Naive thymus-derived CD4-positive, alpha-beta T cell (primary cell): ENCODE data around the gene PTPRG. TPM values are rescaled to one million over a fixed set of nuclear protein-coding genes. Genes with fewer than 3 reads are reported as not detected.

Experiments
- ATAC-seq: fragments of 150-1000 bp; cut with Tn5 transposase; 2 replicates; pipeline ENCODE4 v1.10.0; 2021; ENCODE audit warnings: mild to moderate bottlenecking, moderate library complexity
- CTCF ChIA-PET: fragments of 350-600 bp; sonication (Branson Sonifier 250); formaldehyde crosslinking; loops from one replicate; lab custom pipeline; 2021; ENCODE audit warnings: antibody characterized with exemption; lab: Charles Lee
- POLR2A ChIA-PET: fragments of 350-600 bp; sonication (Branson Sonifier 250); formaldehyde crosslinking; loops from one replicate; lab custom pipeline; 2021; ENCODE audit warnings: antibody characterized with exemption, inconsistent platforms; lab: Charles Lee
- DNase-seq, 9 donors: peaks; one replicate each; pipeline versions ENCODE4 v3.0.0 to v3.0.0-alpha.2; 2020 to 2022; ENCODE audit warnings: mixed read lengths in 1 of 9
- H3K27ac ChIP-seq: one replicate; pipeline ENCODE4 v1.7.0; 2013; ENCODE audit warnings: mild to moderate bottlenecking, low read depth, low read length, moderate library complexity
- H3K27me3 ChIP-seq, 2 donors: one replicate each; pipeline ENCODE4 v1.7.0; 2013; ENCODE audit warnings: low read length in 2 of 2, mild to moderate bottlenecking in 2 of 2, moderate library complexity in 2 of 2; ENCODE audit not compliant: control insufficient read depth in 2 of 2, insufficient read depth in 2 of 2
- H3K36me3 ChIP-seq, 3 experiments: 1 replicate in 2 of 3; 2 replicates in 1 of 3; pipeline ENCODE4 v1.7.0; 2013; ENCODE audit warnings: low read length in 3 of 3, mild to moderate bottlenecking in 3 of 3, moderate library complexity in 1 of 3; ENCODE audit not compliant: insufficient read depth in 3 of 3, control insufficient read depth in 2 of 3
- H3K4me1 ChIP-seq, 2 donors: one replicate each; pipeline ENCODE4 v1.7.0; 2013; ENCODE audit warnings: low read length in 2 of 2, mild to moderate bottlenecking in 2 of 2, moderate library complexity in 1 of 2; ENCODE audit not compliant: control insufficient read depth in 2 of 2, insufficient read depth in 2 of 2
- H3K4me3 ChIP-seq: 2 replicates; pipeline ENCODE4 v1.7.0; 2013; ENCODE audit warnings: mild to moderate bottlenecking, low read length
- H3K9me3 ChIP-seq, 3 experiments: 1 replicate in 2 of 3; 2 replicates in 1 of 3; pipeline ENCODE4 v1.7.0; 2013; ENCODE audit warnings: low read length in 3 of 3; ENCODE audit not compliant: control insufficient read depth in 2 of 3
- H3K27ac Mint-ChIP-seq, 9 donors: one replicate each; pipeline ENCODE4 v1.8.0; 2020 to 2022; ENCODE audit warnings: mixed read lengths in 9 of 9, mild to moderate bottlenecking in 8 of 9, moderate library complexity in 5 of 9, inconsistent platforms in 2 of 9
- H3K27me3 Mint-ChIP-seq, 5 donors: one replicate each; pipeline ENCODE4 v1.8.0; 2021 to 2022; ENCODE audit warnings: mixed read lengths in 5 of 5, mild to moderate bottlenecking in 1 of 5
- H3K36me3 Mint-ChIP-seq, 5 donors: one replicate each; pipeline ENCODE4 v1.8.0; 2020 to 2022; ENCODE audit warnings: mixed read lengths in 5 of 5, mild to moderate bottlenecking in 3 of 5, inconsistent platforms in 1 of 5
- H3K4me1 Mint-ChIP-seq, 7 donors: one replicate each; pipeline ENCODE4 v1.8.0; 2020 to 2022; ENCODE audit warnings: mixed read lengths in 7 of 7, mild to moderate bottlenecking in 3 of 7, inconsistent platforms in 1 of 7
- H3K4me3 Mint-ChIP-seq, 10 donors: one replicate each; pipeline ENCODE4 v1.8.0; 2020 to 2022; ENCODE audit warnings: mild to moderate bottlenecking in 10 of 10, mixed read lengths in 10 of 10, moderate library complexity in 6 of 10, inconsistent platforms in 2 of 10
- H3K9me3 Mint-ChIP-seq, 11 donors: one replicate each; pipeline ENCODE4 v1.8.0; 2020 to 2022; ENCODE audit warnings: mixed read lengths in 11 of 11, mild to moderate bottlenecking in 4 of 11, inconsistent platforms in 1 of 11, moderate library complexity in 1 of 11
- intact Hi-C, 2 donors: fragments of 100-400 bp; cut with micrococcal nuclease; formaldehyde crosslinking; loops; one replicate each; pipeline ENCODE4 v1.15.1; 2023
- polyA plus RNA-seq, 2 donors: library from polyadenylated mRNA; unstranded; fragments of 300-500 nt; fragmentation: Illumina TruSeq; gene quantifications; one replicate each; pipeline ENCODE4 v1.2.3, GENCODE V29; 2021
- total RNA-seq, 6 experiments: library from RNA in 5 of 6; stranded (reverse) in 5 of 6; gene quantifications; 1 replicate in 5 of 6; 2 replicates in 1 of 6; pipeline ENCODE4 v1.2.3 and lab custom pipeline; 2021 to 2026

The PTPRG gene
- total and polyA plus RNA-seq, 7 experiments from 2014 or later = 0.17 to 1.7 TPM; not detected in 5

DNA sequence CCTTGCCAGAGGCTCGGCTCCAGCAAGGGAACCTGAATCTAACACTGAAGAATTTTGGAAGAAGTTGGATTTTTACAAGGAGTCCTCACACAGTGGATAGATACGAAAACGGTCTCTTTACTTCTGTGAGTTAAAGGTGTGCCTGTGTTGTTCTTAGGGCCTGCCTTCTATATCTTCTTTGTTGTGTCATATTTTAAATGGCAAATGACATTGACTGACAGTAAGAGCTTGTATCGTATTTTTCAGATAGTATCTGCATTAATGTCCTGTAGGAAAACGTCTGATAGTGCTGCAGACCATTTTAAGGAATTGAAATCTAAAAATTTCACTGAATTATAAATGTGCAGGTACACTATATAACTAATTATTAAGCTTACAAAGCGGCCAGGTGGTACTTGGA lies 56.3 kb downstream of the PTPRG start:
- ATAC-seq (no peak), DNase-seq (no peak)
- CTCF ChIA-PET = no interaction called here
- H3K9me3 Mint-ChIP-seq = peaks cover 0 to 8% (median 0%) of the 10 kb centered on the region in 11 donors
- H3K4me1 Mint-ChIP-seq = peaks cover 0 to 1% (median 0%) of the 10 kb centered on the region in 7 donors
- H3K4me3 Mint-ChIP-seq = no peak overlapping the region
- H3K4me3 ChIP-seq = no peak overlapping the region
- no peaks in the 10 kb centered on the region for H3K27me3 ChIP-seq
- no peak overlapping the region for H3K27ac Mint-ChIP-seq
- H3K36me3 ChIP-seq = no peaks in the 10 kb centered on the region
- H3K4me1 ChIP-seq = no peaks in the 10 kb centered on the region
- intact Hi-C loops = no loop called here
- POLR2A ChIA-PET = no interaction called here
- H3K36me3 Mint-ChIP-seq = no peaks in the 10 kb centered on the region
- H3K9me3 ChIP-seq = no peaks in the 10 kb centered on the region
- H3K27ac ChIP-seq = no peak overlapping the region
- H3K27me3 Mint-ChIP-seq = peaks cover 0 to 20% (median 11%) of the 10 kb centered on the region in 5 donors

DNA sequence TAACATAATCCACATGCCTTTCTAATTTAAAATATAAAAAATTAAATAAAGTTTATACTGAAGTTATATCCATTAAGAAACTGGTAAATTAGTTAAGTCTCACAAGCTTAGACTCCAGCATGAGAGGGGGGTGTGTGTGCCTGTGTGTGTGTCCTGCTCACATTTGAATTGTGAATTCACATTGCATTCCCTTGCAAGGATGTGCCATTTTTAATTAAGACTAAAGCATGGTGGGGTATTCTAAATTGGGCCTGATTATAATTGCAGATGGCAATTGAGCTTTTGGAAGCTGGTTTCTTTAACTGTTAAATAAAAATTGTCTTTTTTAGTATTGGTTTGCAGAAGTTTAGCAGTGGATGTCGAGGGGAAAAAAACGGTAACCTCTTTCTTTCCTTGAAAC lies 56.9 kb downstream of the PTPRG start:
- H3K4me3 Mint-ChIP-seq = no peak overlapping the region
- H3K9me3 Mint-ChIP-seq = peaks cover 0 to 8% (median 0%) of the 10 kb centered on the region in 11 donors
- H3K36me3 Mint-ChIP-seq = no peaks in the 10 kb centered on the region
- H3K4me1 Mint-ChIP-seq = peaks cover 0 to 1% (median 0%) of the 10 kb centered on the region in 7 donors
- peaks cover 0 to 20% (median 11%) of the 10 kb centered on the region in 5 donors for H3K27me3 Mint-ChIP-seq
- H3K27ac ChIP-seq = no peak overlapping the region
- no peaks in the 10 kb centered on the region for H3K4me1 ChIP-seq
- H3K27ac Mint-ChIP-seq = no peak overlapping the region
- no peaks in the 10 kb centered on the region for H3K36me3 ChIP-seq
- no peak overlapping the region for H3K4me3 ChIP-seq
- no peaks in the 10 kb centered on the region for H3K9me3 ChIP-seq
- CTCF ChIA-PET = no interaction called here
- POLR2A ChIA-PET = no interaction called here
- ATAC-seq (no peak), DNase-seq (no peak)
- H3K27me3 ChIP-seq = no peaks in the 10 kb centered on the region
- intact Hi-C loops = no loop called here

DNA sequence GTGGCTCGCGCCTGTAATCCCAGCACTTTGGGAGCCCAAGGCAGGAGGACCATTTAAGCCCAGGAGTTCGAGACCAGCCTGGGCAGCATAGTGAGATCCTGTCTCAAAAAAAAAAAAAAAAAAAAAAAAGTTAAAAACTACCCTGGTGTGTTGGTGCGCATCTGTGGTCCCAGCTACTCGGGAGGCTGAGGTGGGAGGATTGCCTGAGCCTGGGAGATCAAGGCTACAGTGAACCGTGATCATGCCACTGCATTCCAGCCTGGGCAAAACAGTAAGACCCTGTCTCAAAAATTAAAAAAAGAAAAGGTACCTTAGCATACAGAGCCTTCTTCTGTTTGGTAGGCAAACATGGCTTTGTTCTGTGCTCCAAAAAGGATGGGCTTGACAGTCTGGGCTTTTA lies 57.5 kb downstream of the PTPRG start:
- ChIA-PET CTCF (no interaction called here), POLR2A (interaction anchor here (0.6 kb wide), 1 partner anchor 192 kb away, joined by 5 read pairs; no protein-coding TSS in a partner anchor)
- no peak for DNase-seq
- no peak overlapping the region for H3K27ac Mint-ChIP-seq
- Histone ChIP-seq H3K27ac (no peak overlapping the region), H3K9me3 (no peaks in the 10 kb centered on the region), H3K27me3 (no peaks in the 10 kb centered on the region), H3K36me3 (no peaks in the 10 kb centered on the region), H3K4me3 (no peak overlapping the region), H3K4me1 (no peaks in the 10 kb centered on the region)
- intact Hi-C loops = no loop called here
- H3K9me3 Mint-ChIP-seq = peaks cover 0 to 8% (median 0%) of the 10 kb centered on the region in 11 donors
- peaks cover 0 to 20% (median 11%) of the 10 kb centered on the region in 5 donors for H3K27me3 Mint-ChIP-seq
- H3K36me3 Mint-ChIP-seq = no peaks in the 10 kb centered on the region
- H3K4me3 Mint-ChIP-seq = no peak overlapping the region
- H3K4me1 Mint-ChIP-seq = peaks cover 0 to 1% (median 0%) of the 10 kb centered on the region in 7 donors
- no peak for ATAC-seq

DNA sequence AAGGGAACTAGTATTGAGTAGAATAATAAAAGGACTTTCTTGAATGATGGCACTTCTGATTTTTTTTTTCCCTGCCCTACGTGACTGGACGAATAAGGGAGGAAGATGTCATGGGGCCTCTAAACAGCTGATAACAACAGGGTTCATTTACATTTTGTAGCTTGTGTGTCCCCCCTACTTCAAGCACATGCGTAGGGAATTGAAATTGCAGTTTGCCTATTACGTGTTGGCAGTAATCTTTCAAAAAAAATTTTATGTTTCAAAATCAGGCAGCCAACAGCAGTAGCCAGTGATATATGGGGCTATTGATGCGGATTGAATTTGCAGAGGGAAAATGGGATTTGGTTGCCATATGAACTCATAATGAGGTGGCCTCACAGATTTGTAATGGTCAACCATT lies 58.7 kb downstream of the PTPRG start:
- Mint-ChIP-seq H3K27ac (no peak overlapping the region), H3K36me3 (no peaks in the 10 kb centered on the region), H3K4me1 (peaks cover 0 to 1% (median 0%) of the 10 kb centered on the region in 7 donors), H3K27me3 (peaks cover 0 to 23% (median 11%) of the 10 kb centered on the region in 5 donors), H3K9me3 (peaks cover 0 to 8% (median 1%) of the 10 kb centered on the region in 11 donors), H3K4me3 (no peak overlapping the region)
- Histone ChIP-seq H3K4me1 (no peaks in the 10 kb centered on the region), H3K9me3 (no peaks in the 10 kb centered on the region), H3K27me3 (no peaks in the 10 kb centered on the region), H3K27ac (no peak overlapping the region), H3K36me3 (no peaks in the 10 kb centered on the region), H3K4me3 (no peak overlapping the region)
- ChIA-PET POLR2A (no interaction called here), CTCF (no interaction called here)
- DNase-seq (no peak), ATAC-seq (no peak)
- intact Hi-C loops = no loop called here

DNA sequence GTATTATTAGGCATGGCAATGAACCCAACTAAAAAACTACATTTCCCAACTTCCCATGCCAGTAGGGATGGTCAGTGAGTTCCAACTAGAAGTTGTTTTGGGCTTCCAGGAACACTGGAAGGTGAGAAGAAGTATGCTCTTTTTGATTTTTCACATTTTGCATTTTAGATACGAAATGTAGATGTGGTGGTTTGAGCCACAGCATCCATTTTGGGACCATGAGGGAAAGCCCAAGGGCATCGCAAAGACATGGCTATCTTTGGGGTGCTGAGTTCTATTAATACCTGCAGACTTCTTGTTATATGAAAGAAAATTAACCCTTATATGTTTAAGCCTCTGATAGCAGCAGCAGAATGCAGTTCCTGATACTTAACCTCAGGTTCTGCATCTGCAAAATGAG lies 62.9 kb downstream of the PTPRG start:
- intact Hi-C loops = no loop called here
- no peaks in the 10 kb centered on the region for H3K4me1 ChIP-seq
- no peaks in the 10 kb centered on the region for H3K9me3 ChIP-seq
- DNase-seq (no peak), ATAC-seq (no peak)
- CTCF ChIA-PET = no interaction called here
- peaks cover 0 to 17% (median 6%) of the 10 kb centered on the region in 5 donors for H3K27me3 Mint-ChIP-seq
- peaks cover 0 to 1% (median 0%) of the 10 kb centered on the region in 7 donors for H3K4me1 Mint-ChIP-seq
- no peak overlapping the region for H3K4me3 Mint-ChIP-seq
- no peak overlapping the region for H3K27ac ChIP-seq
- H3K36me3 Mint-ChIP-seq = no peaks in the 10 kb centered on the region
- H3K27me3 ChIP-seq = no peaks in the 10 kb centered on the region
- no peak overlapping the region for H3K27ac Mint-ChIP-seq
- H3K9me3 Mint-ChIP-seq = peaks cover 0 to 10% (median 1%) of the 10 kb centered on the region in 11 donors
- POLR2A ChIA-PET = no interaction called here
- no peak overlapping the region for H3K4me3 ChIP-seq
- no peaks in the 10 kb centered on the region for H3K36me3 ChIP-seq

DNA sequence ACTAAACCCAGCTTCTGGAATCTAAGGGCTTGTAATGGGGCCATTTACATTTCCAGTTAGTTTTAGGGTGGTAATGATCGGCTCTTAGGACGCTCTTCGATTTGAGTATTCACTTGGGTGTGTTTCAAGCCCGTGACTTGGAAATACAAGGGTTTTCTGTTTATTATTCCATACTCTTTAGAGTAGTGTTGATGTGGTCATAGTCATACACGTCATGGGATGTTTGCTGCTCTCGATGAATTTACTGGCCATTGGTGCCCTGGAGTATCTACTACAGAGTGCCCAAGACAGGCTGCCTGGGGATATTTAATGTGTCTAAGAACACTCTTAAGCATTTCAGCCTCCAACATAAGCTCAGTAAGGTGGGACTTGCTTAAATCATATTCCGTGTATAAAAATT lies 64.1 kb downstream of the PTPRG start:
- H3K9me3 ChIP-seq = no peaks in the 10 kb centered on the region
- ATAC-seq = no peak
- no peak overlapping the region for H3K27ac Mint-ChIP-seq
- H3K4me3 ChIP-seq = no peak overlapping the region
- ChIA-PET CTCF (no interaction called here), POLR2A (no interaction called here)
- H3K4me1 Mint-ChIP-seq = peaks cover 0 to 1% (median 0%) of the 10 kb centered on the region in 7 donors
- no peaks in the 10 kb centered on the region for H3K4me1 ChIP-seq
- peaks cover 0 to 10% (median 1%) of the 10 kb centered on the region in 11 donors for H3K9me3 Mint-ChIP-seq
- peaks cover 0 to 8% (median 0%) of the 10 kb centered on the region in 5 donors for H3K27me3 Mint-ChIP-seq
- no peaks in the 10 kb centered on the region for H3K36me3 Mint-ChIP-seq
- H3K27ac ChIP-seq = no peak overlapping the region
- no peaks in the 10 kb centered on the region for H3K36me3 ChIP-seq
- no peak overlapping the region for H3K4me3 Mint-ChIP-seq
- no peak for DNase-seq
- intact Hi-C loops = no loop called here
- no peaks in the 10 kb centered on the region for H3K27me3 ChIP-seq

DNA sequence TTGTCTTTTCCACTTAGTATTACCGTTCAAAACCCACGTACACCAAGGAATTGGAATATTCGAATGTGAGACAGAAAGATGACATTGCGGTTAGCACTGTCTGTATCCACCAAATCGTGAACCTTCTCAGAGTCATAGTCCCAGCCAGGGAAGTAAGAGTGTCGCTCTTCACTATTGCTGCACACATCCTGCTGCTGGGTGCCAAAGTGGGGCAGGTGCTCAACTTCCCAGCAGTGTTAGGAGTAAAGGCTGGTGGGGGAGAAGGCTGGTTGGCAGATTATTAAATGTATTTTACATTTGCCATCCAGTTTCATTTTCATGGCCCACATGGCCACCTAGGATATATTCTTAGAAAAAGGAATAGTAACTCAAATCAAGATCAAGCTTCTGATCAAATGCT lies 65.1 kb downstream of the PTPRG start:
- H3K27me3 Mint-ChIP-seq = peaks cover 0 to 8% (median 0%) of the 10 kb centered on the region in 5 donors
- POLR2A ChIA-PET = no interaction called here
- no peak overlapping the region for H3K4me3 Mint-ChIP-seq
- Histone ChIP-seq H3K9me3 (no peaks in the 10 kb centered on the region), H3K27me3 (no peaks in the 10 kb centered on the region), H3K36me3 (no peaks in the 10 kb centered on the region), H3K4me3 (no peak overlapping the region), H3K4me1 (no peaks in the 10 kb centered on the region), H3K27ac (no peak overlapping the region)
- peaks cover 0 to 10% (median 1%) of the 10 kb centered on the region in 11 donors for H3K9me3 Mint-ChIP-seq
- intact Hi-C loops = no loop called here
- no peak overlapping the region for H3K27ac Mint-ChIP-seq
- ATAC-seq = no peak
- no peaks in the 10 kb centered on the region for H3K36me3 Mint-ChIP-seq
- CTCF ChIA-PET = no interaction called here
- peaks cover 0 to 1% (median 0%) of the 10 kb centered on the region in 7 donors for H3K4me1 Mint-ChIP-seq
- DNase-seq = no peak
